NCI-H1105 treated with DMSO at 0.1 percent for 48 hours (cell line): ENCODE results near the gene SAPCD2.
"Not testable (repeated sequence)": the region's sequence is repeated elsewhere in the genome, so short reads cannot be mapped to it uniquely, and the experiment has no call there.

Experiments used
- DNase-seq: peaks from one replicate; lab custom pipeline; 2025; lab: John Stamatoyannopoulos, UW

The SAPCD2 gene

DNA sequence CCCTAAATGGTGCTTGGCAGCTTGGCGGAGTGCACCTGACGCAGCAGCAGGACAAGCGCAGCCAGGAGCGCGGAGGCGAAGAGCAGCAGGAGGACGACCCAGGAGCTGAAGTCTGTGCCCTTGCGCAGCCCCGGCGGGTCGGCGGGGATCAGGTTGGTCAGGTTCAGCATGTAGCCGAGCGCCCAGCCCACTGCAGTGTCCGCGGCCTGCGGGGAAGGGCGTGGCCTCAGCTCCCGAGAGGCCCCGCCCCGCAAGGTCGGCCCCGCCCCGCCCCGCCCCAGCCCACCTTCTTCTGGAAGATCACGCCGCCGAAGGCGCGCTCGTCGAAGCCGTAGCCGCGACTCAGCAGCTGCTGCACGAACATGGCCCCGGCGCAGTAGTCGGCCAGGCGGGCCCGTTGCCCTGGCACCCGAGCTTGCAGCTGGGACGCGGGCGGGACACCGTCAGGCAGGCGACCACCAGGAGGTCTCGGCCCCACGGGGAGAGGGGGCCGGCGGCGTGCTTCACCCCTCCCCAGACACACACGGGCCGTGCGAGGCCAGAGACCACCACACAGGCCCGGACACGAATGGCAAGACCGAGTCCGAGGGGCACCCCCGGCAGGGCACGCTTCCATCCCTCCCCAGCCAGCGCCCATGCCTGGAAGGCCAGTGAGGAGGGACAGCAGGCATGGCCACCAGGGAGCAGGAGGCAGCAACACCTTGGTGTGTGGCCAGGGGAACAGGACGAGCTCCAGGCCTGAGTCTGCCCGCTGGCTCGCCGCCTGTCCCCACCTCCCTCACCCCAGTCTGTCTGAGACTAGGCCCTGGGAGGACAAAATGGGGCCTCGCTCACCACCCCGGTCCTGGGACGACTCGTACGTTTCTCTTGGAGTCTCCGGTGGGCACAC is 21.5 kb downstream of the SAPCD2 start:
- no peak for DNase-seq

DNA sequence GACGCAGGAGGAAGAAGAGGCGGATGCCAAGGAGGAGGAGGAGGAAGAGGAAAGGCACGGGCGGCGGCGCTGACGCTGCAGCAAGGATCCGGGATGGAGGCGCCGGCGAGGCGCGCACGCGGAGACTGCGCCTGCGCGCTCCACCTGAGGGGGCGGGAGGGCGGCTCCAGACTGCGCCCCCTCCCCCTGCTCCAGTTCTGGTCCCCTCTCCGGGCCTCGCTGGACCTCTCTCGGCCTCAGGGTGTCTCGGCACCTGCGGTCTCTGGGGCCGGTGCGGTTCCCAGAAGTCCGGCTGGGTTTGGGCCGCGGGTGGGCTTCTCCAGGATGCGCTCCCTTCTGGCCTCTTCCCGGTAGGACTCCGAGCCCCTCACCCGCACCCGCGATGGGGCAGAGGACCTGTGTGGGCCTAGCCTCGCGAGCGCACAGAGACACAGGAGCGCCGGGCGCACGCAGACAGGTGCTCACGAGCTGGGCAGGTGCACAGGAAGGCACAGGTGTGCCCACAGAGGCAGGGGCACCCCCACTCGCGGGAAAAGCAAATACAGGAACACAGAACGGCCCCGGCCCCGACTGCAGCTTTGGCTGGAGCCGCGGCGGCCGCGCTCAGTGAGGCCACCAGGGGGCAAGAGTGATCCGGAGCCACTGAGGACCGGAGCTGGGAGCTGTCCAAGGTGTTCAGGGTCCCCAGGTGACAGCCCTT is 24.1 kb downstream of the SAPCD2 start, which contains the start of gene NPDC1:
Gene NPDC1 (minus strand): TSS at position 90 of the 700 bp plus-strand sequence. CDS start 188 bp downstream, outside the sequence.
- DNase-seq: peak; percentile 67

- peak; percentile 8 for DNase-seq
Measured at GRCh38 chr9:137045294-137046087, 24.9 kb downstream of the SAPCD2 start.

GRCh38 chr9:137044502-137045177 is 25.7 kb downstream of the SAPCD2 start:
- peak; percentile 42 for DNase-seq

DNA sequence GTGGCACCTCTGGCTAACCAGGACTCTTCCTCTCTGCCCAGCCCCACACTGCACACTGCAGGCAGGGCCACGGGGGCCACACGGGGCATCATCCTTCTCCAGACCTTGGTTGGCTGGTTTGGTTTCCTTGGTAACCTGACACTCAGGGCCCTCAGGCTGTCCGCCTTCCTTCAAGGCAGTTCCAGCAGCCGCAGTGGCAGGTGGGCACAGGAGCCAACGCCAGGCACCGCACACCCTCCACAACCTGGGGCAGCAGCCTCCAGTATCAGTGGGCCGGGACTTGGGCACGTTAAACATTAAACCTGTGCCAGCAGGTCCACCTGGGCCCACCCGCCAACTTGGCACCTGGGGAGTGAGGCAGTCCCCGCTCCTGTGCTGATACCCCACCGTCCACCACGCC is 26.3 kb downstream of the SAPCD2 start:
- no peak for DNase-seq

- DNase-seq: no peak
Measured at GRCh38 chr9:137042751-137043727, 27.3 kb downstream of the SAPCD2 start.

- DNase-seq: no peak
Measured at GRCh38 chr9:137041124-137041523, 29.2 kb downstream of the SAPCD2 start.

GRCh38 chr9:137040568-137040967 is 29.8 kb downstream of the SAPCD2 start:
- no peak for DNase-seq

GRCh38 chr9:137039611-137040366 is 30.6 kb downstream of the SAPCD2 start:
- DNase-seq: no peak

DNA sequence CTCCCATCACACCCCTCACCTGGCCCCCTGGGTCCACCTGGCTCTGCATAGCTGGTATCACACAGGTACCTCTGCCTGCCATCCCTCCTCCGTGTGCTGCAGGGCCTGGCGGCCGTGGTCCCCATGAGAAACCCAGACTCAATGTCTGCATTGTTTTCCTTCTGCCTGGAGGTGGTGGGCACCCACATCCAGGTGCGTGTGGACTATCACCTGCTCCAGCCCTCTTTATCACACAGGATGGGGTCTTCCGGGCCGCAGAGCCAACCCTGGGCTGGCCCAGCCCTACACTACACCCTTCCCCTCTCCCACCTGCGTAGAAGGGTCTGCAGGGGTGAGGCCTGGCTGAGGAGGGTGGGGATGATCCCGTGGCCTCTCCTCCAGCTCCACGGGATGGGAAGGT is 31.4 kb downstream of the SAPCD2 start:
- no peak for DNase-seq

GRCh38 chr9:137037483-137037882 is 32.9 kb downstream of the SAPCD2 start:
- no peak for DNase-seq

DNA sequence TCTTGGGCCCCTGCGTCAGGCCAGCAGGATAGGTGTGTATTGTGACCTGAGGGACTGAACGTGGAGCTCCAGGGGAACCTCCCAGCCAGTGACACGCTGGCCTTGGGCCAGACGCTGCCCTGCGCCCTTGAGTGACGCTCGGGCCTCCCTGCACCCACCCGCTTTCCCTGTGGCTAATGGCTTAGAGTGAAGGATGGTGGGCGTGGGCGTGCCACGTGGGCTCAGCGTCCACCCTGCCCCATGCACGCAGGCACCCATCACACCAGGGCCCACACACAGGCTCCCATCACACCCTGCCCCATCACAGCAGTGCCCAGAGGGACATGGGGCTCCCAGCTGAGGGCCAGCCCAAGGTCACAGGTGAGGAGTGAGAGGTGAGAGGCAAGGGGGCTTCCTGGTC is 33.3 kb downstream of the SAPCD2 start:
- no peak for DNase-seq

- DNase-seq: no peak
Measured at GRCh38 chr9:137035937-137036336, 34.4 kb downstream of the SAPCD2 start.

DNA sequence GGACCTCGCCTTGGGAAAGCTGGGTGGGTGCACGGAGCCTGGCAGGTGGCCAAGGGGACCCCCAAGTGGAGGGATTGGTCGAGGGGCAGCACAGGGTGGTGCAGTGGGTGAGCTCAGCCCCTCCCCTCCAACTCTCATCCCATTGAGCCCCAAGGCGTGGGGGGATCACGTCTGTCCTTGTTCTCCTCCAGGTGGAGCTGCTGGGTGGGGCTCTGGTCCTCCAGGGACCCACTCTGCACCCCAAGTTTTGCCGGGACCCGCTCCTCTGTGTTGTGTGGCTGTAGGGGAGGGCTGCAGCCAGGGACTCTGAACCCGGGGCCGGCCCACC is 34.9 kb downstream of the SAPCD2 start:
- DNase-seq: no peak

DNA sequence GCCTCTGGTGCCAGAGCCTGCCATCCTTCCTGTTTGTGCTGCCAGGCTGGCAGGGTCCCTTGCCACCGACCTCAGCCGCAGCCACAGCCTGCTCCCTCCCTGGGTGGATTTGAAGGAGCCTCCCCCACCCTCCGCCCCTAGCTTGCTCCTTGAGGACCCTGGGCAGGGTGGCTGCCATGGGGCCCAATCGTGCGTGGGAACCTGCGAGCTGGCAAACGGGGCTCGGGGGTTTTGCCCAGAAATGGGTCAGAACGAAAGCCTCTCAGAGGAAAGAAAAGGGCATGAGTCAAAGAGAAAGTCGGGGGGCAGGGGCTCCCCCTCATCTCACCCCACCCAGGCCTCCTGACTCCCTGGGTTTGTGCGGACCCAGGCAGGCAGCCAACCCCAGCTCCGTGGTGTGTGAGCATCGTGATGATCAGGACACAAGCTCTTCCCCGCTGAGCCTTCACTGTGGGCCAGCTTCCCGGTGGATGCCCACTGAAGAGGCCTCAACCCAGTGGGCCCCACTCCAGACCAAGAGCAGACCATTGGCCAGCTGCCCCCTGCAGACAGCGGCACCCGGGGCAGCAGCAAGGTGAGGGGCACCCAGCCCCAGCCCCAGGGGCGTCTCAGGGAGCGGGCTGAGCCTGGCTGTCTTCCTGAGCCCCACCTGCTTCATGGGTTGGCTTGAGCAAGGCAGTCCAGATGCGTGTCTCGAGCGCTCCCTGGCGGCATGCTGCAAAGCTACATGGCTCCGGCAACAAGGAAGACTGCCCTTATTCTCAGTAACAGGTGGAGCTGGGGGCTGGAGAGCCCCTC is 35.4 kb downstream of the SAPCD2 start:
- peak; percentile 76 for DNase-seq

DNA sequence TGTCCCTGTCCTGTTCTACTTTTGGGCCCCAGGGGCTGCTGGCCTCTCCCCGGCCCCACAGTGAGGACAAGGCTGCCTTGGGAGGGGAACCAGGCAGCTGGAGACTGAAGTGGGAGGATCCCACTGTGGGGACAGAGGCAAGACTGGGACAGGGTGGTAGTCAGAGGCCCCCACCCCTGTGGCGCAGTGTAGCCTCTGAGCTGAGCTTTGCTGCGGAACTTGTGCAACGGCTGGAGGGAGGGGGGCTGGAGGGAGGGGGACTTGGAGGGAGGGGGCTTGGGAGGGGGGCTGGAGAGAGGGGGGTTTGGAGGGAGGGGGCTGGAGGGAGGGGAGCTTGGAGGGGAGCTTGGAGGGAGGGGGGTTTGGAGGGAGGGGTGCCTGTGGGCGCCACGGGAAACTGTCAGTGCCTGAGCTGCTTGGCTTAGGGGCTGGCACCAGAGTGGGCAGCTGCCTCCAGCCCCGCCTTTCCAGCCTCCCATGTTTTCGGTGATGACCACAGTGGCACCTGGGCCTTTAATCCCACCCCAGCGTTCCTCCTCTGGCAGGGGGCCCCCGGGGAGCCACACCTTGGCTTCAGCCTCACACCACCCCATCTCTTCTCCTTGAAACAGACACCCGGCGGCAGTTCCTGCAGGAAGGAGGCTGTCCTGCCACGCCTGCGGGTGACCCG is 36.2 kb downstream of the SAPCD2 start:
- DNase-seq: no peak

GRCh38 chr9:137033481-137033880 is 36.9 kb downstream of the SAPCD2 start:
- not testable (repeated sequence) for DNase-seq

DNA sequence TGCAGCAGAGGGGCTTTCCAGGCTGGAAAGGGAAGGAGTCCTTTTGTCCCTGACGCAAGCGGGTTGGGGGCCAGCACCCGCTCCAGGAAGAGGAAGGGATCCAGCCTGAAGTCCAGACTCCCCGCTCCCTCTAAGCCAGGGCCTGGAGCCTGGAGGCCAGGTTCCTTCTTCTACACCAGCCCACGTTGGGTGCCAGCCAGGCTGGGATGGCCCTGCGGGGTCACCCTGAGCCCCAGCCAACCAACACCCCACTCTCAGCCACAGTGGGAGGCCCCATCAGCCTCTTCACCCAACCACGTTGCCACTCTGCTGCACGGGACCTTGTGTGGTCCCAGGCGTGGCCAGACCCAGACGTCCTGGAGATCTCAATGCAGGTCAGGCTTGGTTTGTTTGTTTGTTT is 37.5 kb downstream of the SAPCD2 start:
- no peak for DNase-seq
